OCI-LY7 (cell line): ENCODE results near the gene NSUN2.

Experiments used
- EZH2phosphoT487 ChIP-seq: fragments of 200-600 bp; sonication (generic); IDR thresholded peaks from 2 replicates; pipeline ENCODE4 v1.6.1; 2018; ENCODE audit warnings: low read depth, borderline replicate concordance, mild to moderate bottlenecking, mixed run types, antibody characterized with exemption, low read length, moderate library complexity, mixed read lengths
- TF ChIP-seq, protein P1 (sequence below): fragments of 200-600 bp; sonication (generic); conservative IDR thresholded peaks from 2 replicates; pipeline ENCODE4 v1.5.1; 2014; ENCODE audit warnings: mild to moderate bottlenecking, antibody characterized with exemption, low read length, moderate library complexity, mixed read lengths

- TF ChIP-seq, protein P1, sequence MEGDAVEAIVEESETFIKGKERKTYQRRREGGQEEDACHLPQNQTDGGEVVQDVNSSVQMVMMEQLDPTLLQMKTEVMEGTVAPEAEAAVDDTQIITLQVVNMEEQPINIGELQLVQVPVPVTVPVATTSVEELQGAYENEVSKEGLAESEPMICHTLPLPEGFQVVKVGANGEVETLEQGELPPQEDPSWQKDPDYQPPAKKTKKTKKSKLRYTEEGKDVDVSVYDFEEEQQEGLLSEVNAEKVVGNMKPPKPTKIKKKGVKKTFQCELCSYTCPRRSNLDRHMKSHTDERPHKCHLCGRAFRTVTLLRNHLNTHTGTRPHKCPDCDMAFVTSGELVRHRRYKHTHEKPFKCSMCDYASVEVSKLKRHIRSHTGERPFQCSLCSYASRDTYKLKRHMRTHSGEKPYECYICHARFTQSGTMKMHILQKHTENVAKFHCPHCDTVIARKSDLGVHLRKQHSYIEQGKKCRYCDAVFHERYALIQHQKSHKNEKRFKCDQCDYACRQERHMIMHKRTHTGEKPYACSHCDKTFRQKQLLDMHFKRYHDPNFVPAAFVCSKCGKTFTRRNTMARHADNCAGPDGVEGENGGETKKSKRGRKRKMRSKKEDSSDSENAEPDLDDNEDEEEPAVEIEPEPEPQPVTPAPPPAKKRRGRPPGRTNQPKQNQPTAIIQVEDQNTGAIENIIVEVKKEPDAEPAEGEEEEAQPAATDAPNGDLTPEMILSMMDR, result no peak
- TF ChIP-seq EZH2phosphoT487, result no peak
Measured at GRCh38 chr5:6638236-6638635, 5.4 kb upstream of the NSUN2 start.
